HL-60 (cell line): Measurements from ENCODE around the gene KCNG4.
A peak's percentile ranks its signal among the peaks of the same experiment; 100 is the strongest.
"Not testable (repeated sequence)": the region's sequence is repeated elsewhere in the genome, so short reads cannot be mapped to it uniquely, and the experiment has no call there.

ENCODE experiments used
- DNase-seq, 2 experiments: peaks; one replicate each; pipeline ENCODE4 v3.0.0-alpha.2; 2010 to 2020; ENCODE audit warnings: low read depth in 1 of 2, low spot score in 1 of 2
- H3K27ac ChIP-seq: fragments of 250-450 bp; sonication (Bioruptor Pico); replicated peaks from 2 replicates; pipeline ENCODE4 v1.5.1; 2020; ENCODE audit warnings: mild to moderate bottlenecking, moderate library complexity
- H3K27me3 ChIP-seq: fragments of 250-450 bp; sonication (Bioruptor Pico); 2 replicates; pipeline ENCODE4 v1.5.1; 2021; ENCODE audit warnings: mild to moderate bottlenecking, moderate library complexity; ENCODE audit not compliant: insufficient read depth, poor library complexity, severe bottlenecking
- H3K4me3 ChIP-seq: replicated peaks from 2 replicates; pipeline ENCODE4 v1.5.1; 2011; ENCODE audit warnings: mild to moderate bottlenecking, control low read depth, low read length; ENCODE audit not compliant: insufficient read depth
- GABPA ChIP-seq: IDR thresholded peaks from 2 replicates; pipeline ENCODE4 v1.6.1; 2012; ENCODE audit warnings: low read depth
- POLR2AphosphoS5 ChIP-seq: IDR thresholded peaks from 2 replicates; pipeline ENCODE4 v1.6.1; 2012; ENCODE audit warnings: low read depth
- SPI1 ChIP-seq: IDR thresholded peaks from 2 replicates; pipeline ENCODE4 v1.6.1; 2012; ENCODE audit warnings: low read depth, mild to moderate bottlenecking, borderline replicate concordance
- TF ChIP-seq, protein P1 (sequence below): IDR thresholded peaks from 2 replicates; pipeline ENCODE4 v1.6.1; 2012; ENCODE audit warnings: low read depth; ENCODE audit not compliant: insufficient replicate concordance
- TF ChIP-seq, protein P2 (sequence below): IDR thresholded peaks from one replicate; pipeline ENCODE4 v1.5.1; 2011; ENCODE audit warnings: low read length, control low read depth, inconsistent platforms; ENCODE audit not compliant: insufficient read depth

KCNG4 gene

DNA sequence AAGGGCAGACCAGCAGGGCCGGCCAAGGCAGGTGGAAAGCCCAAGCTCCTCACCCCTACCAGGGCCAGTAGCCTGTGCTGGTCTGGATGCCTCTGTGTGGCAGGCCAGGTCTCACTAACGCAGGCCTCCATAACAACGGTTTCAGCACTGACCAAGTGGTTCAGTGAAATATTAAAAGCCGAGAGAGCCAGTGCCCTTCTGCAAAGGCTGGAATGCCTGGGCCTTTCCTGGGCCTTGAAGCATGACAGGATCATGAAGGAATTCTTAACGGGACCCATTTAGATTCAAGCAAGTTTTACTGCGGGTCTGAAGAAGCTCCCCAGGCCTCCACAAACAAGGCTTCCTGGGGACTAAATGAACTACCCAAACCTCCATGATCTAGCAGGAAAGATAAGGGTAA lies 32.6 kb downstream of the KCNG4 start:
- TF ChIP-seq, protein P1, sequence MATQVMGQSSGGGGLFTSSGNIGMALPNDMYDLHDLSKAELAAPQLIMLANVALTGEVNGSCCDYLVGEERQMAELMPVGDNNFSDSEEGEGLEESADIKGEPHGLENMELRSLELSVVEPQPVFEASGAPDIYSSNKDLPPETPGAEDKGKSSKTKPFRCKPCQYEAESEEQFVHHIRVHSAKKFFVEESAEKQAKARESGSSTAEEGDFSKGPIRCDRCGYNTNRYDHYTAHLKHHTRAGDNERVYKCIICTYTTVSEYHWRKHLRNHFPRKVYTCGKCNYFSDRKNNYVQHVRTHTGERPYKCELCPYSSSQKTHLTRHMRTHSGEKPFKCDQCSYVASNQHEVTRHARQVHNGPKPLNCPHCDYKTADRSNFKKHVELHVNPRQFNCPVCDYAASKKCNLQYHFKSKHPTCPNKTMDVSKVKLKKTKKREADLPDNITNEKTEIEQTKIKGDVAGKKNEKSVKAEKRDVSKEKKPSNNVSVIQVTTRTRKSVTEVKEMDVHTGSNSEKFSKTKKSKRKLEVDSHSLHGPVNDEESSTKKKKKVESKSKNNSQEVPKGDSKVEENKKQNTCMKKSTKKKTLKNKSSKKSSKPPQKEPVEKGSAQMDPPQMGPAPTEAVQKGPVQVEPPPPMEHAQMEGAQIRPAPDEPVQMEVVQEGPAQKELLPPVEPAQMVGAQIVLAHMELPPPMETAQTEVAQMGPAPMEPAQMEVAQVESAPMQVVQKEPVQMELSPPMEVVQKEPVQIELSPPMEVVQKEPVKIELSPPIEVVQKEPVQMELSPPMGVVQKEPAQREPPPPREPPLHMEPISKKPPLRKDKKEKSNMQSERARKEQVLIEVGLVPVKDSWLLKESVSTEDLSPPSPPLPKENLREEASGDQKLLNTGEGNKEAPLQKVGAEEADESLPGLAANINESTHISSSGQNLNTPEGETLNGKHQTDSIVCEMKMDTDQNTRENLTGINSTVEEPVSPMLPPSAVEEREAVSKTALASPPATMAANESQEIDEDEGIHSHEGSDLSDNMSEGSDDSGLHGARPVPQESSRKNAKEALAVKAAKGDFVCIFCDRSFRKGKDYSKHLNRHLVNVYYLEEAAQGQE = no peak
- TF ChIP-seq SPI1 (no peak), POLR2AphosphoS5 (no peak), GABPA (no peak)
- TF ChIP-seq, protein P2, sequence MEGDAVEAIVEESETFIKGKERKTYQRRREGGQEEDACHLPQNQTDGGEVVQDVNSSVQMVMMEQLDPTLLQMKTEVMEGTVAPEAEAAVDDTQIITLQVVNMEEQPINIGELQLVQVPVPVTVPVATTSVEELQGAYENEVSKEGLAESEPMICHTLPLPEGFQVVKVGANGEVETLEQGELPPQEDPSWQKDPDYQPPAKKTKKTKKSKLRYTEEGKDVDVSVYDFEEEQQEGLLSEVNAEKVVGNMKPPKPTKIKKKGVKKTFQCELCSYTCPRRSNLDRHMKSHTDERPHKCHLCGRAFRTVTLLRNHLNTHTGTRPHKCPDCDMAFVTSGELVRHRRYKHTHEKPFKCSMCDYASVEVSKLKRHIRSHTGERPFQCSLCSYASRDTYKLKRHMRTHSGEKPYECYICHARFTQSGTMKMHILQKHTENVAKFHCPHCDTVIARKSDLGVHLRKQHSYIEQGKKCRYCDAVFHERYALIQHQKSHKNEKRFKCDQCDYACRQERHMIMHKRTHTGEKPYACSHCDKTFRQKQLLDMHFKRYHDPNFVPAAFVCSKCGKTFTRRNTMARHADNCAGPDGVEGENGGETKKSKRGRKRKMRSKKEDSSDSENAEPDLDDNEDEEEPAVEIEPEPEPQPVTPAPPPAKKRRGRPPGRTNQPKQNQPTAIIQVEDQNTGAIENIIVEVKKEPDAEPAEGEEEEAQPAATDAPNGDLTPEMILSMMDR = no peak
- Histone ChIP-seq H3K27ac (no peak overlapping the region), H3K27me3 (no peaks in the 10 kb centered on the region), H3K4me3 (no peak overlapping the region)
- no peak for DNase-seq

DNA sequence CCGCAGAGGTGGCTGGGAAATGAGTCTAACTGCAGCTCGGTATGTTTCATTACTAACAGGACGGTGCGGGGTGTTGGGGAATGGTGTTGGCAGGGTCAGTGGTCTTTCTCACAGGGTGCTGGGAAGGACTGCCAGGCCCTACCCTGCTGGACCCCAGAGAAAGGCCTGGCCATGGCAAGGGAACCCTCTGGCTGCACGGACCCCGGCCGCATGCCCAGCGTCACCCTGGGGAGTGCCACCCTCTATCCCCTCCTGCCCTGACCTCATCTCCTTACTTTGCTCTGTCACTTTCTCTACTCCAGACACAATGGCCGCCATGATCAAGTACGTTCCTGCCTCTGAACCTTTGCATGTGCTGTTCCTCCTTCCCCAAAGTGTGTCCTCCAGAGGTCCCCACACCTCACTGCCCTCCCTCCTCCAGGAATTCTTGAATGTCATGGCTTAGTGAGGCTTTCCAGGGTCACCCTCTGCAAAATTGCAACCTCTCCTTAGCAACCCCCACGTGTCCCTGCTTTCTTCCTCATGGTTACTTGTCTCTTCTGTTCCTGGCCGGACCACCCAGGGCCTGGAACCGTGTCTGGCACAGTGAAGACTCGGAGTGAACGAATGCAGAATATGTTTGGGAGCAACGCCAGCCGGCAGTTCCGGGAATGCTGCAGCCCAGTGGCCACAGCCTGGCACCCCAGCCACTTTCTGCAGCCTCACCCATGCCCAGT lies 33.7 kb downstream of the KCNG4 start:
- TF ChIP-seq, protein P1 = no peak
- TF ChIP-seq SPI1 = no peak
- TF ChIP-seq POLR2AphosphoS5 = no peak
- no peak for TF ChIP-seq GABPA
- TF ChIP-seq, protein P2 = no peak
- no peak for DNase-seq

DNA sequence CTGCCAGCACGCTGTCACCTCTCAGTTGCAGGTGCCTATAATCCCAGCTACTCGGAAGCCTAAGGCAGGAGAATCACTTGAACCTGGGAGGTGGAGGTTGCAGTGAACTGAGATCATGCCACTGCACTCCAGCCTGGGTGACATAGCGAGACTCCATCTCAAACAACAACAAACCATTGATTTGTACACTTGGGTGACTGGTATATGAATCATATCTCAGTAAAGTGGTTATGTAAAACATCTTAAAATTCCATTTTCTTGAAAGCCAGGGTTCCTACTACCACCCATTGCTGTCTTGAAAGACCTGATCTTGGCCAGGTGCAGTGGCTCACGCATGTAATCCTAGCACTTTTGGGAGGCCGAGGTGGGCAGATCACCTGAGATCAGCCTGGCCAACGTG lies 34.7 kb downstream of the KCNG4 start:
- H3K27ac ChIP-seq, H3K4me3 ChIP-seq, H3K27me3 ChIP-seq: not testable (repeated sequence)

More for the DNA sequence above, 33.7 kb downstream of the KCNG4 start:
- Histone ChIP-seq H3K27ac (no peak overlapping the region), H3K4me3 (no peak overlapping the region), H3K27me3 (no peaks in the 10 kb centered on the region)

DNA sequence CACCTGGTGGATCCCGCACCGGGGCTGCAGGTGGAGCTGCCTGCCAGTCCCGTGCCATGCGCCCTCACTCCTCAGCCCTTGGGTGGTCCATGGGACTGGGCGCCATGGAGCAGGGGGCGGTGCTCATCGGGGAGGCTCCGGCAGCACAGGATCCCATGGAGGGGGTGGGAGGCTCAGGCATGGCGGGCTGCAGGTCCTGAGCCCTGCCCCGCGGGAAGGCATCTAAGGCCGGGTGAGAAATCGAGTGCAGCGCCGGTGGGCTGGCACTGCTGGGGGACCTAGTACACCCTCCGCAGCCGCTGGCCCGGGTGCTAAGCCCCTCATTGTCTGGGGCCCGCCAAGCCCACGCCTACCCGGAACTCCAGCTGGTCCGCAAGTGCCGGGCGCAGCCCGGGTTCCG lies 35.3 kb downstream of the KCNG4 start:
- not testable (repeated sequence) for H3K27me3 ChIP-seq, DNase-seq, H3K27ac ChIP-seq, H3K4me3 ChIP-seq

More for the DNA sequence above, 34.7 kb downstream of the KCNG4 start:
- DNase-seq = not testable (repeated sequence)

DNA sequence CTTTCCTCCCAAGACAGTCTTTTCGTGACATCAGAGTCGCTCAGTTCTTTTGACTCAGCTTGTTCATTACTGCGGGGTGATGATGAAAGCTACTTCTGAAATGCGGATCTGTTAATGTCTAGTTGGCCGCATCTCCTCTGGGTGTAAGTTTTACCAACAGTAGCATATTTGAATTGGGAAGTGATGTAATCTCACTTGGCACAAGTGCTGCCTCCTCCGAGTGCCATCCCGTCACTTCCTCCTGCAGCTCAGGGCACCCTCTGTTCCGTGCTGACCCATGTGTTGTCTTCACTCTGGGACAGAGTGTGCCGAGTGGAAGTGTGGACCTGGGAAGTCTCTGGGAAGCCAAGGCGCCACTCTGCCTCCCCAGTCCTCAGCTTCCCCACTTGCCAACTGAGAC lies 40.0 kb downstream of the KCNG4 start:
- Histone ChIP-seq H3K27ac (no peak overlapping the region), H3K27me3 (no peaks in the 10 kb centered on the region)
- DNase-seq = peak; percentile 85 to 90

More for the DNA sequence above, 40.0 kb downstream of the KCNG4 start:
- peak; percentile 47; the same call in 1 of the 2 replicates for TF ChIP-seq SPI1
- no peak for TF ChIP-seq POLR2AphosphoS5
- TF ChIP-seq, protein P1 = no peak
- TF ChIP-seq, protein P2 = no peak
- peak; percentile 43 for TF ChIP-seq GABPA
- H3K4me3 ChIP-seq = no peak overlapping the region
